A673 (cell line): Measurements from ENCODE around the gene TNFAIP8. TPM values are rescaled to one million over a fixed set of nuclear protein-coding genes. Genes with fewer than 3 reads are reported as not detected.

ENCODE experiments used
- BruUV-seq: library from RNA; stranded (reverse); fragments of 400-500 nt; replicated peaks from 2 replicates; lab custom pipeline; 2021; lab: Mats Ljungman, UMichigan
- CTCF ChIA-PET: fragments of 300-600 bp; sonication (Branson Sonifier 250); formaldehyde crosslinking; loops from one replicate; lab custom pipeline; 2022; ENCODE audit warnings: antibody characterized with exemption; lab: Charles Lee
- POLR2A ChIA-PET: fragments of 300-600 bp; sonication (Branson Sonifier 250); formaldehyde crosslinking; loops from one replicate; lab custom pipeline; 2022; ENCODE audit warnings: antibody characterized with exemption; ENCODE audit not compliant: low non-redundant PET; lab: Charles Lee
- DNase-seq: peaks from one replicate; pipeline ENCODE4 v3.0.0-alpha.2; 2015; ENCODE audit warnings: low spot score
- H3K27ac ChIP-seq: fragments of 200-600 bp; sonication (generic); 2 replicates; pipeline ENCODE4 v1.5.1; 2016; ENCODE audit warnings: mixed run types, low read depth, mild to moderate bottlenecking, mixed read lengths, antibody characterized with exemption, low read length; ENCODE audit not compliant: poor library complexity, severe bottlenecking
- H3K27me3 ChIP-seq: fragments of 200-600 bp; sonication (generic); replicated peaks from 2 replicates; pipeline ENCODE4 v1.6.1; 2017; ENCODE audit warnings: mixed run types, low read depth, mild to moderate bottlenecking, mixed read lengths, antibody characterized with exemption, low read length; ENCODE audit not compliant: insufficient read depth, poor library complexity
- H3K36me3 ChIP-seq: fragments of 200-600 bp; sonication (generic); 2 replicates; pipeline ENCODE4 v1.6.1; 2016; ENCODE audit warnings: mixed run types, mild to moderate bottlenecking, mixed read lengths, antibody characterized with exemption, low read length; ENCODE audit not compliant: insufficient read depth, poor library complexity, severe bottlenecking
- H3K4me1 ChIP-seq: fragments of 200-600 bp; sonication (generic); 2 replicates; pipeline ENCODE4 v1.6.1; 2017; ENCODE audit warnings: mixed run types, mild to moderate bottlenecking, mixed read lengths, antibody characterized with exemption, low read length; ENCODE audit not compliant: insufficient read depth, poor library complexity, severe bottlenecking
- H3K4me3 ChIP-seq: fragments of 200-600 bp; sonication (generic); 2 replicates; pipeline ENCODE4 v1.5.1; 2016; ENCODE audit warnings: low read depth, mixed run types, mild to moderate bottlenecking, mixed read lengths, low read length; ENCODE audit not compliant: poor library complexity, severe bottlenecking
- H3K9me3 ChIP-seq: fragments of 200-600 bp; sonication (generic); 2 replicates; pipeline ENCODE4 v1.6.1; 2016; ENCODE audit warnings: mixed run types, low read depth, mild to moderate bottlenecking, mixed read lengths, antibody characterized with exemption, low read length; ENCODE audit not compliant: poor library complexity, severe bottlenecking
- CTCF ChIP-seq: fragments of 300-800, 200-600 bp; sonication (generic); conservative IDR thresholded peaks from 2 replicates; pipeline ENCODE4 v1.5.1; 2017; ENCODE audit warnings: low read depth, mild to moderate bottlenecking, antibody characterized with exemption, low read length, moderate library complexity, mixed read lengths
- EZH2 ChIP-seq: fragments of 200-600 bp; sonication (generic); IDR thresholded peaks from 2 replicates; pipeline ENCODE4 v1.6.1; 2017; ENCODE audit warnings: borderline replicate concordance, low read depth, mild to moderate bottlenecking, mixed read lengths, antibody characterized with exemption, low read length; ENCODE audit not compliant: poor library complexity, severe bottlenecking
- intact Hi-C: fragments of 100-400 bp; cut with micrococcal nuclease; formaldehyde crosslinking; loops from one replicate; pipeline ENCODE4 v1.10.0; 2022; ENCODE audit not compliant: unreplicated experiment
- total RNA-seq: library from RNA; stranded (reverse); gene quantifications from 2 replicates; pipeline ENCODE4 v1.2.3, GENCODE V29; 2021

TNFAIP8 gene
- total RNA-seq, 1 experiment from 2014 or later, result 6.8 TPM

GRCh38 chr5:119400245-119400644, 44.4 kb downstream of the TNFAIP8 start:
- BruUV-seq, result no TSS peak
- TF ChIP-seq EZH2 (no peak), CTCF (no peak)
- Histone ChIP-seq H3K27ac (no peak overlapping the region), H3K4me3 (no peak overlapping the region), H3K4me1 (peaks cover 34% of the 10 kb centered on the region), H3K27me3 (no peaks in the 10 kb centered on the region), H3K9me3 (no peaks in the 10 kb centered on the region), H3K36me3 (no peaks in the 10 kb centered on the region)
- ChIA-PET CTCF (no interaction called here), POLR2A (no interaction called here)
- DNase-seq, result no peak
- intact Hi-C loops, result no loop called here

GRCh38 chr5:119402081-119402480, 46.3 kb downstream of the TNFAIP8 start:
- ChIA-PET POLR2A (no interaction called here), CTCF (no interaction called here)

GRCh38 chr5:119402555-119402954, 46.7 kb downstream of the TNFAIP8 start:
- CTCF ChIA-PET, result no interaction called here
- peaks cover 19% of the 10 kb centered on the region for H3K4me1 ChIP-seq
- H3K27me3 ChIP-seq, result no peaks in the 10 kb centered on the region
- H3K9me3 ChIP-seq, result no peaks in the 10 kb centered on the region
- TF ChIP-seq EZH2, result no peak
- no peak for TF ChIP-seq CTCF
- H3K27ac ChIP-seq, result no peak overlapping the region
- no TSS peak for BruUV-seq
- POLR2A ChIA-PET, result no interaction called here
- no peaks in the 10 kb centered on the region for H3K36me3 ChIP-seq
- intact Hi-C loops, result no loop called here
- H3K4me3 ChIP-seq, result no peak overlapping the region
- no peak for DNase-seq

More at GRCh38 chr5:119402081-119402480, 46.3 kb downstream of the TNFAIP8 start:
- intact Hi-C loops, result no loop called here
- H3K36me3 ChIP-seq, result no peaks in the 10 kb centered on the region
- peaks cover 23% of the 10 kb centered on the region for H3K4me1 ChIP-seq
- H3K27ac ChIP-seq, result no peak overlapping the region
- DNase-seq, result no peak
- TF ChIP-seq EZH2 (no peak), CTCF (no peak)
- no TSS peak for BruUV-seq
- H3K27me3 ChIP-seq, result no peaks in the 10 kb centered on the region
- H3K9me3 ChIP-seq, result no peaks in the 10 kb centered on the region
- no peak overlapping the region for H3K4me3 ChIP-seq
